Right lobe of liver (tissue), 6 donors: ENCODE results near the gene ODF4. TPM values are rescaled to one million over a fixed set of nuclear protein-coding genes. Genes with fewer than 3 reads are reported as not detected.

Source experiments
- ATAC-seq, 4 donors: fragments of 200-7000 bp; cut with Tn5 transposase; one replicate each; pipeline ENCODE4 v1.9.1; 2020; ENCODE audit warnings: mild to moderate bottlenecking in 4 of 4, moderate library complexity in 4 of 4
- DNase-seq, 3 donors: peaks; one replicate each; pipeline ENCODE4 v3.0.0-alpha.2; 2020
- H3K27ac ChIP-seq, 3 donors: fragments of 200-600 bp; one replicate each; pipeline ENCODE4 v1.8.0; 2022
- H3K27me3 ChIP-seq, 2 donors: fragments of 200-600 bp; one replicate each; pipeline ENCODE4 v1.8.0; 2022
- H3K36me3 ChIP-seq, 4 donors: fragments of 200-600 bp; sonication (generic) in 1 of 4; one replicate each; pipeline versions ENCODE4 v1.5.1 to v1.8.0; 2017 to 2022; ENCODE audit warnings: control low read depth in 1 of 4
- H3K4me1 ChIP-seq, 4 donors: fragments of 200-600 bp; sonication (generic) in 1 of 4; one replicate each; pipeline versions ENCODE4 v1.5.1 to v1.8.0; 2017 to 2022; ENCODE audit warnings: control low read depth in 1 of 4
- H3K4me3 ChIP-seq, 3 donors: fragments of 200-600 bp; one replicate each; pipeline ENCODE4 v1.8.0; 2022
- H3K9me3 ChIP-seq, 4 donors: fragments of 200-600 bp; sonication (generic) in 1 of 4; one replicate each; pipeline versions ENCODE4 v1.5.1 to v1.8.0; 2017 to 2022; ENCODE audit warnings: control low read depth in 1 of 4
- CTCF ChIP-seq, 4 donors: fragments of 200-600 bp in 3 of 4; fragments of 450-650 bp in 1 of 4; IDR thresholded peaks; one replicate each; pipeline versions ENCODE4 v1.5.1 to v1.8.0; 2016 to 2022; ENCODE audit warnings: antibody characterized with exemption in 4 of 4, mild to moderate bottlenecking in 2 of 4
- POLR2A ChIP-seq: fragments of 450-650 bp; IDR thresholded peaks from one replicate; pipeline ENCODE4 v1.6.1; 2017; ENCODE audit warnings: antibody characterized with exemption, mild to moderate bottlenecking
- WGBS: methylation state at CpG from one replicate; pipeline ENCODE4 v1.1.6; 2018; ENCODE audit warnings: low coverage, low lambda C conversion rate; ENCODE audit not compliant: insufficient coverage; ENCODE audit errors: missing lambda C conversion rate; 5-methylcytosine and 5-hydroxymethylcytosine counted together
- intact Hi-C, 2 donors: fragments of 100-400 bp; cut with DNase I; formaldehyde crosslinking; loops; one replicate each; pipeline versions ENCODE4 v1.11.2 to v1.14.1; 2022
- total RNA-seq, 6 experiments: library from RNA; depleted of rRNA in 2 of 6; stranded (reverse); fragments of >200 nt in 2 of 6; fragmentation: NEBNext Ultra II Directional in 3 of 6; extraction: Animal tissue kit (Norgen Biotek cat#: 25700) in 3 of 6; gene quantifications; one replicate each; pipeline versions ENCODE4 v1.1.0 to v1.2.4, GENCODE V29; 2016 to 2023
- donor health status: DM: no; HTN: yes; CAD: no.
- donor health status: DM: no; HTN: no; CAD: no.
- donor health status: DM: no; HTN: no; CAD: no.
- donor health status: DM: no; HTN: yes; CAD: no.
- donor health status: DM: no; HTN: yes; CAD: no.

Gene ODF4
- total RNA-seq, 6 experiments from 2014 or later, result not detected

- TF ChIP-seq CTCF (IDR thresholded peaks at IDR 0.05), result no peak
- TF ChIP-seq POLR2A, result no peak
- H3K36me3 ChIP-seq, result no peaks in the 10 kb centered on the region
- no peaks in the 10 kb centered on the region for H3K9me3 ChIP-seq
- intact Hi-C loops, result no loop called here
- H3K4me1 ChIP-seq, result peaks cover 0 to 14% (median 1%) of the 10 kb centered on the region in 4 donors
- no peak overlapping the region for H3K27ac ChIP-seq
- H3K4me3 ChIP-seq, result no peak overlapping the region
- ATAC-seq (no peak), DNase-seq (no peak)
- 66% methylated on average over 6 of the region's 6 CpGs for WGBS
- no peaks in the 10 kb centered on the region for H3K27me3 ChIP-seq
Measured at GRCh38 chr17:8386841-8387240, 47.2 kb downstream of the ODF4 start.

GRCh38 chr17:8387914-8388651 lies 48.4 kb downstream of the ODF4 start:
- Histone ChIP-seq H3K36me3 (no peaks in the 10 kb centered on the region), H3K27me3 (no peaks in the 10 kb centered on the region), H3K27ac (no peak overlapping the region), H3K4me1 (peaks cover 0 to 8% (median 0%) of the 10 kb centered on the region in 4 donors), H3K9me3 (no peaks in the 10 kb centered on the region), H3K4me3 (no peak overlapping the region)
- WGBS, result 89% methylated on average over 7 of the region's 7 CpGs
- intact Hi-C loops, result no loop called here
- ATAC-seq (no peak), DNase-seq (no peak)
- TF ChIP-seq POLR2A, result no peak
- TF ChIP-seq CTCF (IDR thresholded peaks at IDR 0.05), result no peak

GRCh38 chr17:8391711-8392110 lies 52.1 kb downstream of the ODF4 start:
- Histone ChIP-seq H3K9me3 (no peaks in the 10 kb centered on the region), H3K4me3 (no peak overlapping the region), H3K27me3 (no peaks in the 10 kb centered on the region), H3K4me1 (no peaks in the 10 kb centered on the region), H3K27ac (no peak overlapping the region), H3K36me3 (no peaks in the 10 kb centered on the region)
- TF ChIP-seq CTCF (IDR thresholded peaks at IDR 0.05) (no peak), POLR2A (no peak)
- intact Hi-C loops, result loop anchor here in 1 of 2 donors (10.0 kb wide), 1 partner anchor 363 kb away; the partner anchor contains the start of gene SPDYE4
- DNase-seq (no peak), ATAC-seq (no peak)
- WGBS, result 42% methylated on average over 2 of the region's 9 CpGs

- no peak for ATAC-seq
- H3K27ac ChIP-seq, result no peak overlapping the region
Measured at GRCh38 chr17:8392274-8392673, 52.6 kb downstream of the ODF4 start.

More at GRCh38 chr17:8392274-8392673, 52.6 kb downstream of the ODF4 start:
- H3K27me3 ChIP-seq, result no peaks in the 10 kb centered on the region
- H3K9me3 ChIP-seq, result no peaks in the 10 kb centered on the region
- no peak for DNase-seq
- no peak overlapping the region for H3K4me3 ChIP-seq
- 76% methylated on average over 6 of the region's 18 CpGs for WGBS
- intact Hi-C loops, result loop anchor here in 1 of 2 donors (10.0 kb wide), 1 partner anchor 363 kb away; the partner anchor contains the start of gene SPDYE4
- TF ChIP-seq POLR2A (no peak), CTCF (IDR thresholded peaks at IDR 0.05) (no peak)
- H3K36me3 ChIP-seq, result no peaks in the 10 kb centered on the region
- no peaks in the 10 kb centered on the region for H3K4me1 ChIP-seq
